ENCODE results near the gene IGFALS.

Gene IGFALS

GRCh38 chr16:1775006-1775845 is 18.3 kb downstream of the IGFALS start:
- no peak for DNase-seq

GRCh38 chr16:1774448-1774780 is 19.1 kb downstream of the IGFALS start:
- DNase-seq = no peak

- peak; percentile 73 for DNase-seq
These were observed 19.6 kb downstream of the IGFALS start for GRCh38 chr16:1773703-1774447.

GRCh38 chr16:1772908-1773702 is 20.4 kb downstream of the IGFALS start, which contains the start of gene MRPS34:
Gene MRPS34 (minus strand): TSS chr16:1773134. CDS start chr16:1773119, 15 bp downstream.
- peak; percentile 93 for DNase-seq

GRCh38 chr16:1772362-1772907 is 21.1 kb downstream of the IGFALS start, which contains the start of gene EME2:
Gene EME2 (plus strand): TSS chr16:1772810. CDS start chr16:1773228, 418 bp downstream.
- DNase-seq = peak; percentile 70

- DNase-seq = no peak
These were observed 21.6 kb downstream of the IGFALS start for GRCh38 chr16:1771864-1772361.

DNA sequence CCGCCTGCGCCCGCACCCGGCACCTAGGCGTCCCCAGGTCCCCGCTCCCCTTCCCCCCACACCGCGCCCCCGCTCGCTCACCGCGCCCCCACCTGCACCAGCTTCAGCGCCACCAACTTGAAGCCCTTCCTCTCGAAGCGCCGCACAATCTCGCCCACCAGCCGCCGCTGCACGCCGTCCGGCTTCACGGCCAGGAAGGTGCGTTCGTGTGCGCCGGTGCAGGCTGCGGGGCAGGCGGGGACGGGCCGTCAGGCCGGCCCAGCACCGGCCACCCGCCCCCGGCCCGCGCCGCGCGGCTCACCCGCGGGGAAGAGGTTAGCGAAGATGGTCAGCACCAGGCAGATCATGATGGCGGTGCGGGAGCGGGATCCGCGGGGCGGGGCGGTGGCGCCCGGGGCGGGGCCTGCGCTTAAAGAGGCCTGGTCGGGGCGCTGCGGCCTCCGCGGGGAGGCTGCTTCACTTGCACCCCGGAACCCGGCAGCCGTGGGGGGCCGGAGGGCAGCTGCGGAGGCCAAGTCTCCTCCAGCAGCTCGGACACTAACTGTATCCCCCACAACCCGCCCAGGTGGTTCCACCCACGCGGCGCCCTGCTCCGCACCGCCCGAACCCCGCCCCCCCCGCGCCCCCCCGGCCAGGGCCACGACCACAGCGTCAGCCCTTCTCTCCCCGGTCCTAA is 22.2 kb downstream of the IGFALS start, which contains the start of gene NME3:
Gene NME3 (minus strand): TSS at position 356 of the 676 bp plus-strand sequence. CDS start 9 bp downstream, at position 347.
- DNase-seq = peak; percentile 80

- peak; percentile 40 for DNase-seq
These were observed 22.9 kb downstream of the IGFALS start for GRCh38 chr16:1770328-1771187.

GRCh38 chr16:1769402-1770300 is 23.9 kb downstream of the IGFALS start:
- DNase-seq = no peak

GRCh38 chr16:1768767-1769401 is 24.6 kb downstream of the IGFALS start:
- no peak for DNase-seq

DNA sequence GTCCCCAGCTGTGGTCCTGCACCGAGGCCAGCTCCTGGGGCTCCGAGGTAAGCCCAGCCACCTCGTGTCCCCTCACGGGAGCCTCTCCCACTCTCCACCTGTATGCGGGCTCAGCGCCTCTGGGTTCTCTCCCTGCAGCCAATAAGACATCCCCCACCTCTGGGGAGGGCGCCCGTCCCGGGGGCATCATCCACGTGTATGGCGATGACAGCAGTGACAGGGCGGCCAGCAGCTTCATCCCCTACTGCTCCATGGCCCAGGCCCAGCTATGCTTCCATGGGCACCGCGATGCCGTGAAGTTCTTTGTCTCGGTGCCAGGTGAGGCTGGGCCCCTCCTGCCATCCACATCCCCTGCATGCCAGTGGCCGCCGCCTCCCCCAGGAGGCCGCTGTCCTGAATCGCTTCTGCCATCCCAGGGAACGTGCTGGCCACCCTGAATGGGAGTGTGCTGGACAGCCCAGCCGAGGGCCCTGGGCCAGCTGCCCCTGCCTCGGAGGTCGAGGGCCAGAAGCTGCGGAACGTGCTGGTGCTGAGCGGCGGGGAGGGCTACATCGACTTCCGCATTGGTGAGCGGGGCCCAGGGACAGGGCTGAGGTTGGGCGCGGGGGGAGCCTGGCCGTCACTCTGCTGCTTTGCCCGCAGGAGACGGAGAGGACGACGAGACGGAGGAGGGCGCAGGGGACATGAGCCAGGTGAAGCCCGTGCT is 25.3 kb downstream of the IGFALS start:
- no peak for DNase-seq

GRCh38 chr16:1767116-1767994 is 26.1 kb downstream of the IGFALS start:
- no peak for DNase-seq

GRCh38 chr16:1766701-1767100 is 26.8 kb downstream of the IGFALS start:
- DNase-seq = no peak

DNA sequence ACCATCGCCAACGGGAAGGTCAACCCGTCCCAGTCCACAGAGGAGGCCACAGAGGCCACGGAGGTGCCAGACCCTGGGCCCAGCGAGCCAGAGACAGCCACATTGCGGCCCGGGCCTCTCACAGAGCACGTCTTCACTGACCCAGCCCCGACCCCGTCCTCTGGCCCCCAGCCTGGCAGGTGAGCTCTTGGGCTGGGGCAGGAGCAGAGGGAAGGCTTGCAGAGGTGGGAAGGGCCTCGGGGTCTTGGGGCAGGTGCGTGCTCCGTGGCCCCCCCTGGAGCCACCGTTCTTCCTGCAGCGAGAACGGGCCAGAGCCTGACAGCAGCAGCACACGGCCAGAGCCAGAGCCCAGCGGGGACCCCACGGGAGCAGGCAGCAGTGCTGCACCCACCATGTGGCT is 27.3 kb downstream of the IGFALS start:
- no peak for DNase-seq

DNA sequence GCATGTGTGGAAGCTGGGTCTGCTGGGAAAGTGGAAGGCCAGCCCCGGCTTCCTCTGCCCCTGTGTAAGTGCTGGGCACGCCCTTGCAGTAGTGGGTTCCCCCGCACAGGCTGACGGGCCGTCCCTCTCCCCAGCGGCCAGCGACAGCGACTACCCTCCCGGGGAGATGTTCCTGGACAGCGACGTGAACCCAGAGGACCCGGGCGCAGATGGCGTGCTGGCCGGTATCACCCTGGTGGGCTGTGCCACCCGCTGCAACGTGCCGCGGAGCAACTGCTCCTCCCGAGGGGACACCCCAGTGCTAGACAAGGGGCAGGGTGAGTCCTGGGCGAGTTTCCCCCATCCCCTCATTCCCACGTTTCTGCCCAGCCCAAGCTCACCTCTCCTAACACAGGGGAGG is 27.7 kb downstream of the IGFALS start:
- no peak for DNase-seq

DNA sequence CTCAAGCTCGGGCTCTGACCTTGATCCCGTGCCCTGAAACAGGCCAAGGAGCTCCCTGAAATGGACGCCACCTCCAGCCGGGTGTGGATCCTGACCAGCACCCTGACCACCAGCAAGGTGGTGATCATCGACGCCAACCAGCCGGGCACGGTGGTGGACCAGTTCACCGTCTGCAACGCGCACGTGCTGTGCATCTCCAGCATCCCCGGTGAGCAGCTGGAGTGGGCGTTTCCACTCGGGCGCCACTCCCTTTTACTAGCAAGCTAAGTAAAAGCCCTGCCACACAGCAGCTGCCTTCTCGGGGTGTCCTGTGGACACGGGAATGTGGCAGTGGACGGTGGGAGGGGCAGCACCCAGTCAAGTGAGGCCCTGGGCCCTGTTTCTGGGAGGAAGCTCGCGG is 28.5 kb downstream of the IGFALS start:
- DNase-seq = no peak
